Midbrain (tissue), 1 donor: Measurements from ENCODE around the gene NPAS1.

ENCODE experiments used
- DNase-seq: peaks from one replicate; lab custom pipeline; 2025; lab: John Stamatoyannopoulos, UW

The NPAS1 gene

GRCh38 chr19:47082493-47082892 lies 62.9 kb downstream of the NPAS1 start:
- no peak for DNase-seq

DNA sequence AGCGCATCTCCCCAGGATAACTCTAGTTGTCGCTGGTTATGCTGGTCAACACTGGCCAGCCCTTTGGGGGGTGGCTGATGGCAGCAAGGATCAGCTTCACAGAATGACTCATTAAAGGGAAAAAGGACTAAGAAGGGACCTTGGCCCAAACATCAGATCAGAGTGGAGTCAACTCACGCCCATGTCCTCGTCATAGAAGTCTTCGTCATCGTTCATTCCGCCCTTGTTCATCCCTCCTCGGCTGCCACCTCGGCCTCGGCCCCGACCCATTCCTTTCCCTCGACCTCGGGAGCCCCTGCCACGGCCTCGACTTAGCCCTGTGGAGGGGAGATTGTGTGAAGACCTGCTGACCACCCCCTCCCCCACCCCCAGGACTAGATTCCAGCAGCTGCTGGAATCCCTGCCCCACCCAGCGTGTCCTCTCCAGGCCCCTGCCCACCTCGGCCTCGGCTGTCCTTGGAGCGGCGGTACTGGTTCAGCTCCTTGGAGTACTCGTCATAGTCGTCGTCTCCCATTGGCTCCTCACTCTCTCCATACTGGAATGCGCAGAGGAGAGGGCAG lies 65.3 kb downstream of the NPAS1 start:
- no peak for DNase-seq

DNA sequence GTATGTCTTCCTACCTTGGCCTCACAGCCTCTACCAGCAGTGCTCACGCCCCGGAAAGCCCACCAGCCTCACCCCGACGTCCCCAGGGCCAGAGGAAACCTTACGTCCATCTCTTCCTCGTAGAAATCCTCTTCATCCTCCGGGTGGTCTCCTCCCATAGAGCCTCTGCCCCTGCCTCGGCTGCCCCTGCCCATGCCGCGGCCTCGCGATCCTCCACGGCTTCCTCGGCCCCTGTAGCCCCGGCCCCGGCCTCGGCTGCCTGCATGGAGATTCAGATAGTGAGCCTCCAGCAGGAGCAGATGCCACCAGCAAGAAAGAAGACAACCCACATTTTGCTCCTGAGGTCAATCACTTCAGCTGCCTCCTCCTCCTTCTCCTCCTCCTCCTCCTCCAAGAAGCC lies 66.6 kb downstream of the NPAS1 start:
- DNase-seq, result no peak

DNA sequence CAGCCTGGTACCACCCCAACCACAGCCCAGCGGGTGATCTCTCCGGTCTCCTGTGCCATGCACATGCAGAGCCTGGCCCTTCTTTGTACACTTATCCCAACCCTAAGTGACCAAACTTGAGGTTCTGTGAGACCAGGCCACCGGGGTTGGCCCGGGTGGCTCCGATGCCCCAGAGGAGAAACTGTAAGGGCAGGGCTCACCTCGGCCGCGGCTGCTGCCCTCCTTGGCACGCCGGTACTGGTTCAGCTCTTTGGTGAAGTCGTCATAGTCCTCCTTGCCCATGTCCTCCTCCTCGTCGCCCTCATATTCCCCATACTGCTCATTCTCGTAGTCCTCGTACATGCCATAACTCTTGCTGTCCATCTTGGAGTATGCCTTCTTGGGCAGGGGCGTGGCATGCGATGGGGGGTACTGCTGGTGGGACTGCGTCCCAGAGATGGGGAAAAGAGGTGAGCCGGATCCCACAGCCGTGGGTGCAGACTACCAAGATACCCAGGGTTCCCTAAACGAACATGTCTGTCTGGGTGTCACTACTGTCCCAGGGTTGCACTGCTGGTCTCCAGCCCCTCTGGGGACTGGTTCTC lies 70.2 kb downstream of the NPAS1 start:
- no peak for DNase-seq

GRCh38 chr19:47093254-47093653 lies 73.6 kb downstream of the NPAS1 start:
- DNase-seq, result no peak

DNA sequence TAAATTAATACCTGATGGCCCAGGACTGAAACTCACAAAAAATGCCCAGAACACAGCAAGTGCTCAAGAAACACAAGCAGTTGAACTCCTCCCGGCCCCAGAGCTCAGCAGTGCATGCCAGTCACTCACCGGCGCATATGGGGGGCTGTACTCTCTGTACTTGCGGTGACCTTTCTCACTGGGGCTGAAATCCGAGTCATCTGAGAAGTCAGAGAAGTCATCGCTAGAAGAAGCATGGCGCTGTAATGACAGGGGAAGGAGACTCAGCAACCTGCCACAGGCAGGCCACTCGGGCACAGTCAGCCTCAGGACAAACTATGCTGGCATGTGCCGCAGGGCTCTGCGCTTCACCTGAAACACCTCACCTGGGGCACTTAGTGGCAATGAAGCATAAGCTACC lies 74.2 kb downstream of the NPAS1 start:
- DNase-seq, result no peak

- DNase-seq, result no peak
Observed at GRCh38 chr19:47094557-47095475, 75.2 kb downstream of the NPAS1 start.
